H1 (cell line): ENCODE data around the gene PPP1R14B. TPM values are rescaled to one million over a fixed set of nuclear protein-coding genes. Genes with fewer than 3 reads are reported as not detected.

Experiments
- ATF2 ChIP-seq: IDR thresholded peaks from 2 replicates; pipeline ENCODE4 v1.6.1; 2012; ENCODE audit warnings: low read length, inconsistent platforms
- BRCA1 ChIP-seq: IDR thresholded peaks from 2 replicates; pipeline ENCODE4 v1.6.1; 2012; ENCODE audit warnings: low read depth, low read length, improper control_type of control experiment
- CBX8 ChIP-seq: fragments of 300-800, 300-1000 bp; sonication (generic); IDR thresholded peaks from 2 replicates; pipeline ENCODE4 v1.7.1; 2016; ENCODE audit warnings: low read depth, low read length, borderline replicate concordance
- CREB1 ChIP-seq: IDR thresholded peaks from 2 replicates; pipeline ENCODE4 v1.6.1; 2012; ENCODE audit warnings: inconsistent platforms
- GABPA ChIP-seq: IDR thresholded peaks from 2 replicates; pipeline ENCODE4 v1.6.1; 2011; ENCODE audit warnings: mild to moderate bottlenecking, low read length, moderate library complexity, borderline replicate concordance; ENCODE audit not compliant: insufficient read depth
- NANOG ChIP-seq: IDR thresholded peaks from 2 replicates; pipeline ENCODE4 v1.6.1; 2011; ENCODE audit warnings: low read length, low read depth, mild to moderate bottlenecking, inconsistent platforms; ENCODE audit not compliant: insufficient read depth, poor library complexity, severe bottlenecking
- NRF1 ChIP-seq: IDR thresholded peaks from 2 replicates; pipeline ENCODE4 v1.6.1; 2011; ENCODE audit warnings: mild to moderate bottlenecking, low read depth, low read length, improper control_type of control experiment
- POLR2A ChIP-seq, 2 experiments: IDR thresholded peaks; 1 replicate in 1 of 2; 2 replicates in 1 of 2; pipeline ENCODE4 v1.6.1; 2011; ENCODE audit warnings: low read depth in 2 of 2, low read length in 2 of 2, mild to moderate bottlenecking in 2 of 2; ENCODE audit errors: control extremely low read depth in 1 of 2
- RFX5 ChIP-seq: IDR thresholded peaks from 2 replicates; pipeline ENCODE4 v1.6.1; 2011; ENCODE audit warnings: low read depth, low read length, improper control_type of control experiment, borderline replicate concordance
- TAF1 ChIP-seq: IDR thresholded peaks from 2 replicates; pipeline ENCODE4 v1.6.1; 2011; ENCODE audit warnings: mild to moderate bottlenecking, low read depth, low read length
- TAF7 ChIP-seq: optimal IDR thresholded peaks from 2 replicates; pipeline ENCODE3; 2011; ENCODE audit warnings: low read depth, mild to moderate bottlenecking, inconsistent platforms, low read length, moderate library complexity, borderline replicate concordance
- TBP ChIP-seq: IDR thresholded peaks from 2 replicates; pipeline ENCODE4 v1.6.1; 2011; ENCODE audit warnings: low read depth, low read length, improper control_type of control experiment
- polyA plus RNA-seq, 7 experiments: library from polyadenylated mRNA; depleted of rRNA in 3 of 7; stranded (reverse) in 5 of 7; unstranded in 2 of 7; fragments of >200 nt in 5 of 7; fragments of 200-250 nt in 2 of 7; gene quantifications; 1 replicate in 5 of 7; 2 replicates in 1 of 7; 4 replicates in 1 of 7; pipeline versions ENCODE4 v1.2.1 to v1.2.3, GENCODE V29; 2011 to 2013; ENCODE audit warnings: missing spikeins in 2 of 7, mixed read lengths in 2 of 7
- total RNA-seq: library from RNA; stranded (reverse); fragmentation: NEBNext Ultra II Directional; extraction: Animal tissue kit (Norgen Biotek cat#: 25700); gene quantifications from 2 replicates; pipeline ENCODE4 v1.2.1, GENCODE V29; 2021

PPP1R14B gene
- total and polyA plus RNA-seq, 2 of the 8 experiments (the other 6 are each of a cell fraction or from before 2014, with no cell fraction given), result 265 to 419 TPM

DNA sequence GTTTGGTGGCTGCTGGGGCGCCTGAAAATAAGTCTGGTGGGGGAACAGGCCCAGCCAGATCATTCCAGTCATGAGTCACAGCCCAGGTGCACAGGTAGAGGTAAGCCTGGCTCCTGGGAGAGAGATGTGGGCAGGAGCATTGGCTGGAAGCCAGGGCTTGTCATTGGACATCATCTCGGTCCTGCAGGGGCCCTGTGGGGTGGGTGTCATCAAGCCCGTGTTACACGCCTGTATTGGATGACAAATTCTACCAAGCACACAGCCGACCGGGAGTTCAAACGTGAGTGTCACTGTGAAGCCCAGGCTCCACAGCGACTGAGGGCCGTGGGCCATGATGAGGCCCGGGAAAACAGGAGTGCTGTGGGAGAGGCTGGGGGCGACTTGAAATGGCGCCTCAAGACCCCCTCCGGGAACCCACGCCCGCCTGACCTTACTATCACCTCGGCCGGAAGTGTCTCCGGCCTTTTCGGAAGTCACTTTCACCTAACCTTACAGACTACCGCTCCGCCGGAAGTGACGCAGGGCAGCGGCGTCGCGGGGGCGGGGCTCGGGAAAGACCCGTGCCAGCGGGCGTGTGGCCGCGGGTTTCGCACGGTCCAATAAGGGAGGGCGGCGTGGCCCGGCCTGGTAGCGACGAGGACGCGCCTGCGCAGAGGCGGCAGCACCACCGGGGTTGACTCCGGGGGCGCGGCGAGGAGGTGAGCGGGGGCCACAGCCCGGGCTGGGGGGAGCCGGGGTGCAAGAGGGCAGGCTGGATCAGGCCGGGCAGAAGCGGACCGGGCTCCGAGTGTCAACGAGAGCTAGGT, 6.1 kb downstream of the PPP1R14B start, which contains the start of gene FKBP2 (continued):
- TF ChIP-seq NRF1 (peak; percentile 71), NANOG (no peak), TBP (peak; percentile 87), BRCA1 (no peak), ATF2 (no peak), TAF1 (peak; percentile 90), TAF7 (peak; percentile 26), GABPA (peak; percentile 91), CREB1 (peak; percentile 93), RFX5 (no peak), CBX8 (no peak), POLR2A (IDR thresholded peaks at IDR 0.05; ENCODE audit: control extremely low read depth in 1 of 2, low read depth in 2 of 2, low read length in 2 of 2) (peak in 1 of 2 experiments; percentile 81; a peak in 2 of 3 replicates)
- TF ChIP-seq, all 59 proteins: peak for 15
